Mesendoderm (in vitro differentiated cells): ENCODE results near the gene GABRD.

Experiments
- DNase-seq: peaks from one replicate; pipeline ENCODE4 v3.0.0; 2013
- H2AK5ac ChIP-seq: 2 replicates; pipeline ENCODE4 v1.6.1; 2013; ENCODE audit warnings: low read length, inconsistent platforms
- H2BK120ac ChIP-seq: 2 replicates; pipeline ENCODE4 v1.6.1; 2013; ENCODE audit warnings: low read depth, mild to moderate bottlenecking, low read length, moderate library complexity, mixed read lengths
- H2BK15ac ChIP-seq: replicated peaks from 2 replicates; pipeline ENCODE4 v1.6.1; 2013; ENCODE audit warnings: low read depth, mild to moderate bottlenecking, moderate library complexity
- H2BK5ac ChIP-seq: 2 replicates; pipeline ENCODE4 v1.6.1; 2013; ENCODE audit warnings: low read length, inconsistent platforms
- H3K18ac ChIP-seq: 2 replicates; pipeline ENCODE4 v1.6.1; 2013; ENCODE audit warnings: mild to moderate bottlenecking, low read length, mixed read lengths
- H3K23ac ChIP-seq: one replicate; pipeline ENCODE4 v1.6.1; 2013; ENCODE audit warnings: low read length
- H3K27ac ChIP-seq: 2 replicates; pipeline ENCODE4 v1.5.1; 2013; ENCODE audit warnings: low read depth, mild to moderate bottlenecking, inconsistent platforms, low read length, moderate library complexity
- H3K27me3 ChIP-seq: 2 replicates; pipeline ENCODE4 v1.6.1; 2013; ENCODE audit warnings: low read length, control low read depth, mild to moderate bottlenecking, inconsistent platforms; ENCODE audit not compliant: insufficient read depth, poor library complexity
- H3K36me3 ChIP-seq: 2 replicates; pipeline ENCODE4 v1.6.1; 2013; ENCODE audit warnings: low read length, inconsistent platforms; ENCODE audit not compliant: control insufficient read depth, insufficient read depth
- H3K4ac ChIP-seq: one replicate; pipeline ENCODE4 v1.6.1; 2013; ENCODE audit warnings: low read depth, mild to moderate bottlenecking, low read length, moderate library complexity
- H3K4me1 ChIP-seq: 2 replicates; pipeline ENCODE4 v1.6.1; 2013; ENCODE audit warnings: low read depth, low read length, inconsistent platforms; ENCODE audit not compliant: control insufficient read depth
- H3K4me2 ChIP-seq: 2 replicates; pipeline ENCODE4 v1.6.1; 2013; ENCODE audit warnings: low read length
- H3K4me3 ChIP-seq: 2 replicates; pipeline ENCODE4 v1.5.1; 2013; ENCODE audit warnings: mild to moderate bottlenecking, low read length
- H3K56ac ChIP-seq: one replicate; pipeline ENCODE4 v1.6.1; 2013; ENCODE audit warnings: low read length
- H3K79me1 ChIP-seq: 2 replicates; pipeline ENCODE4 v1.6.1; 2013; ENCODE audit warnings: low read length, inconsistent platforms
- H3K79me2 ChIP-seq: 2 replicates; pipeline ENCODE4 v1.6.1; 2013; ENCODE audit warnings: mild to moderate bottlenecking, low read length; ENCODE audit not compliant: control insufficient read depth, insufficient read depth
- H3K9ac ChIP-seq: 2 replicates; pipeline ENCODE4 v1.6.1; 2013; ENCODE audit warnings: low read length, inconsistent platforms
- H4K5ac ChIP-seq: one replicate; pipeline ENCODE4 v1.6.1; 2013; ENCODE audit warnings: low read length
- H4K8ac ChIP-seq: one replicate; pipeline ENCODE4 v1.6.1; 2013; ENCODE audit warnings: low read depth, mild to moderate bottlenecking, control low read depth, low read length, moderate library complexity
- WGBS: extraction: QIAGEN DNeasy Blood & Tissue Kit; methylation state at CpG from one replicate; pipeline ENCODE4 v1.1.7; 2013; ENCODE audit warnings: low lambda C conversion rate, missing lambda C conversion rate; ENCODE audit not compliant: insufficient coverage; ENCODE audit errors: extremely low coverage; 5-methylcytosine and 5-hydroxymethylcytosine counted together

GABRD gene

DNA sequence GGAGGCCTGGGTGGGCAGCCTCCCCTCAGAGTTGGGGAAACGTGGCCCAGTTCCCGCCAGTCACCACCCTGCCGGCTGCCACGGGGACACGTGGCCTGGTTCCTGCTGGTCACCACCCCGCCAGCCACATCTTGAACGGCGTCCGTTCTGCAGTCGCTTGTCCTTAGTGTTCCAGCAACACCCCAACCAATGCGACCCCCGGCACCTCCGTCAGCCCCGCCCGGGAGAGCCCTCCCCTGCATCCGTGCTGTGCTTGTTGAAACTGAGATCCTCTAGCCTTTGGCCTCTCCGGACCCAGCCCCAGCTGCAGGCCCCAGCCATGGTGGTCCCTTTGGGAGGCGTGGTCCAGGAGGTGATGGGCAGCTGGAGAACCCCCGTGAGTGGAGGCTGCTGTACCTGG is 49.8 kb downstream of the GABRD start:
- H2BK120ac ChIP-seq = no peak overlapping the region
- no peak overlapping the region for H4K8ac ChIP-seq
- no peak overlapping the region for H3K9ac ChIP-seq
- no peaks in the 10 kb centered on the region for H3K4me1 ChIP-seq
- no peak overlapping the region for H4K5ac ChIP-seq
- no peaks in the 10 kb centered on the region for H3K36me3 ChIP-seq
- peaks cover 1% of the 10 kb centered on the region for H3K79me1 ChIP-seq
- H3K23ac ChIP-seq = no peak overlapping the region
- no peak overlapping the region for H2AK5ac ChIP-seq
- H3K27ac ChIP-seq = no peak overlapping the region
- no peaks in the 10 kb centered on the region for H3K79me2 ChIP-seq
- H2BK15ac ChIP-seq = no peak overlapping the region
- H3K56ac ChIP-seq = no peak overlapping the region
- H3K18ac ChIP-seq = no peak overlapping the region
- H3K4me3 ChIP-seq = no peak overlapping the region
- H3K4ac ChIP-seq = no peak overlapping the region
- H3K4me2 ChIP-seq = no peak overlapping the region
- H2BK5ac ChIP-seq = no peak overlapping the region
- no CpG with 5 or more reads among the region's 19 CpGs for WGBS
- H3K27me3 ChIP-seq = no peaks in the 10 kb centered on the region
- DNase-seq = no peak

- Histone ChIP-seq H3K4me1 (no peaks in the 10 kb centered on the region), H2AK5ac (no peak overlapping the region), H3K4me3 (no peak overlapping the region), H3K27ac (no peak overlapping the region), H2BK5ac (no peak overlapping the region), H3K9ac (no peak overlapping the region), H3K23ac (no peak overlapping the region), H3K18ac (no peak overlapping the region), H3K79me1 (peaks cover 1% of the 10 kb centered on the region), H3K79me2 (no peaks in the 10 kb centered on the region), H3K4ac (no peak overlapping the region), H2BK15ac (no peak overlapping the region), H3K36me3 (no peaks in the 10 kb centered on the region), H3K27me3 (no peaks in the 10 kb centered on the region), H3K4me2 (no peak overlapping the region), H2BK120ac (no peak overlapping the region), H4K5ac (no peak overlapping the region), H4K8ac (no peak overlapping the region), H3K56ac (no peak overlapping the region)
- no peak for DNase-seq
- WGBS = no CpG with 5 or more reads among the region's 11 CpGs
Observed at GRCh38 chr1:2070016-2070415, 50.9 kb downstream of the GABRD start.

DNA sequence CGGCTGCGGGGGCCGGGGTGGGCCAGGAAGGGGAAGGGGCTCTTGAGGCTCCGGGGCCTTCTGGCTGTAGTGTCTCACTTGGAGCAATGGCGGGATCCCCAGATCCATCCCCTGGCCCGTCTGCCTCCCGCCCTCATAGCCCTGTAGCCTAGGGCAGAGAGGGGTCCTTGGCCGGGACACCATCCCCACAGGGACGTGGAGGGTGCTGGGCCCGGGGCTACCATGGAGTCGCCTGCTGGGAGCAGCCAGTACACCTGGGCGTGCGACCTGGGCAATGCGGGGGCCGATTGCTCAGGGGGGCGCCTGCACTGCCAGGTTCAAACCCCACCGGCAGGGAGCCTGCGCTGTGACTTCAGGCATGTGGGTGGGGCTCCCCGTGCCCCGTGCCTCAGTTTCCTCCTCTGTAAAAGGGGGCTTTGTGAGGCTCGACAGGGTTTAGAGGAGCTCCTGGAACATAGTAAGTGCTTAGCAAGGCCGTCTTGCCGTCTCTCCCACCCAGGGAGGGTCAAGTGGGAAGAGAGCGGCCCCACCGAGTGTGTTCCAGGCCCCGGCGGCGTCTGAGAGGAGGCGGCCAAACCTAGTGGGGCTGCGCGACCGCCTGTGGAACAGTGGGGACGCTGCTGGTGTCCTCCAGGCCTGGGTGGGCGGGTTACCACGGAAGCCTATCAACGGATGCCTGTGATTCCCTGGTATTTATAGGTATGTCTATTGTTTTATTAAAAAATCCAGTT is 51.8 kb downstream of the GABRD start:
- peaks cover 1% of the 10 kb centered on the region for H3K79me1 ChIP-seq
- no peak overlapping the region for H3K9ac ChIP-seq
- no peaks in the 10 kb centered on the region for H3K27me3 ChIP-seq
- no peak overlapping the region for H4K5ac ChIP-seq
- no peak overlapping the region for H3K27ac ChIP-seq
- no peak overlapping the region for H3K4ac ChIP-seq
- H3K18ac ChIP-seq = no peak overlapping the region
- no peak overlapping the region for H4K8ac ChIP-seq
- no CpG with 5 or more reads among the region's 36 CpGs for WGBS
- no peak overlapping the region for H3K56ac ChIP-seq
- no peak overlapping the region for H3K23ac ChIP-seq
- no peak overlapping the region for H3K4me2 ChIP-seq
- no peaks in the 10 kb centered on the region for H3K36me3 ChIP-seq
- no peak overlapping the region for H2BK5ac ChIP-seq
- H2AK5ac ChIP-seq = no peak overlapping the region
- H2BK120ac ChIP-seq = no peak overlapping the region
- H3K4me3 ChIP-seq = no peak overlapping the region
- H2BK15ac ChIP-seq = no peak overlapping the region
- DNase-seq = no peak
- no peaks in the 10 kb centered on the region for H3K4me1 ChIP-seq
- no peaks in the 10 kb centered on the region for H3K79me2 ChIP-seq

DNA sequence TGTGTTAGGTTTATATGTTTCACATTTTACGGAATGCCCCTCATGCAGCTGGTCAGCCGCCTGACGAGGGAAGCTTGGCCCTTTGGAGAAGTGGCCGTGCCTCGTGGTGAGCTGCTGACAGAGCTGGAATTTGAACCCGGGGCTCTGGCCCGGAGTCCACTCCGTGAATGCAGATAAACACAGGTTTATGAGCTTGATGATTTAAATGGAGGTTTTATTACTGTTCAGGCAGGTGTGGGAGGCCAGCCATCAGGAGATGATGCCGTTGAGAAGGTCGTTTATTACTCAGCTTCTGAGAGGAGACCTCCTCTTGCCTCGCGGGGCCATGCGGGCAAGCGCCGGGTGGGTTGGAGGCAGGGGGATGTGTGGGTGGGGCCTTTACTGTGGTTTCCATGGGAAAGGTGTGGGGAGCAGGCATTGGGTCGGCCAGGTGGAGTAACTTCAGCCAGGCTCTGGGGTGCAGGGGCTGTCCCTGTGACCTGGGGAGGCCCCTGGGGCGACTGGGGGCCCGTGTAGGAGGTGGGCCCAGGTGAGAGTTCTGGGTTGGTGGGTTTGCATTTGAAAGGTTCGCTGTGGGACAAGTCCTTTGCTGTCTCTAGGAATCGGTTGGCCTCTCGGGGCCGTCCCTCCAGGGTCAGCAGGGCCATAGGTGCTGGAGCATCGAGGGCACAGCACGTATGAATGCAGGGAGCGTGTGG is 53.1 kb downstream of the GABRD start:
- DNase-seq = no peak
- WGBS = no CpG with 5 or more reads among the region's 25 CpGs
- no peak overlapping the region for H4K5ac ChIP-seq
- H3K56ac ChIP-seq = no peak overlapping the region
- H3K23ac ChIP-seq = no peak overlapping the region
- no peak overlapping the region for H2BK5ac ChIP-seq
- no peaks in the 10 kb centered on the region for H3K4me1 ChIP-seq
- H2AK5ac ChIP-seq = no peak overlapping the region
- no peak overlapping the region for H3K27ac ChIP-seq
- no peak overlapping the region for H3K4ac ChIP-seq
- no peak overlapping the region for H3K4me2 ChIP-seq
- no peaks in the 10 kb centered on the region for H3K79me1 ChIP-seq
- no peak overlapping the region for H3K4me3 ChIP-seq
- H3K18ac ChIP-seq = no peak overlapping the region
- no peaks in the 10 kb centered on the region for H3K27me3 ChIP-seq
- H3K36me3 ChIP-seq = no peaks in the 10 kb centered on the region
- H2BK15ac ChIP-seq = no peak overlapping the region
- no peak overlapping the region for H3K9ac ChIP-seq
- H4K8ac ChIP-seq = no peak overlapping the region
- H2BK120ac ChIP-seq = no peak overlapping the region
- no peaks in the 10 kb centered on the region for H3K79me2 ChIP-seq

DNA sequence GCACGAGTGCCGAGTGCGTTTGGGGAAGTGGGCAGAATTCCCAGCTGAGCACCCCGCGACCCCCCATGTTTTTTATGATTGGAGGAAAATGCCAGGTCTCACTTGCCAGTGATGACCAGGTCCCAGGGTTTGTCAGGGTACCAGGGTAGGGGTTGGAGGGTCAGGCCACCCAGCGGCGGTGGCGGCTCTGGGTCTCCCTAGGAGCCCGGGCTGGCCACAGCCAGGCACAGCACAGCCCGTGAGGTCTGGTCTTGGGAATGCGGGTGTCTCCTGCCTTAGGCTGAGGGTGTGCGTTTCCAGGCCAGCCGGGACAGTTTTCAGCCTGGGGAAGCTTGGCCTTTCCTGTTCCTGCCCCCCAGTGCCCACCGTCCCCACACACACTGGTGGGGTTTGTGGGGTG is 53.7 kb downstream of the GABRD start:
- Histone ChIP-seq H3K56ac (no peak overlapping the region), H3K4me1 (no peaks in the 10 kb centered on the region), H3K18ac (no peak overlapping the region), H3K9ac (no peak overlapping the region), H3K79me1 (no peaks in the 10 kb centered on the region), H3K4me2 (no peak overlapping the region), H2AK5ac (no peak overlapping the region), H2BK5ac (no peak overlapping the region), H3K27ac (no peak overlapping the region), H3K4ac (no peak overlapping the region), H3K79me2 (no peaks in the 10 kb centered on the region), H4K8ac (no peak overlapping the region), H2BK120ac (no peak overlapping the region), H3K4me3 (no peak overlapping the region), H3K36me3 (no peaks in the 10 kb centered on the region), H4K5ac (no peak overlapping the region), H3K23ac (no peak overlapping the region), H3K27me3 (no peaks in the 10 kb centered on the region), H2BK15ac (no peak overlapping the region)
- DNase-seq = no peak
- WGBS = no CpG with 5 or more reads among the region's 14 CpGs
